HL-60 (cell line): ENCODE results near the gene ADGRL3.

Source experiments
- DNase-seq, 2 experiments: peaks; one replicate each; pipeline ENCODE4 v3.0.0-alpha.2; 2010 to 2020; ENCODE audit warnings: low read depth in 1 of 2, low spot score in 1 of 2
- H3K27ac ChIP-seq: fragments of 250-450 bp; sonication (Bioruptor Pico); replicated peaks from 2 replicates; pipeline ENCODE4 v1.5.1; 2020; ENCODE audit warnings: mild to moderate bottlenecking, moderate library complexity
- H3K27me3 ChIP-seq: fragments of 250-450 bp; sonication (Bioruptor Pico); 2 replicates; pipeline ENCODE4 v1.5.1; 2021; ENCODE audit warnings: mild to moderate bottlenecking, moderate library complexity; ENCODE audit not compliant: insufficient read depth, poor library complexity, severe bottlenecking
- H3K4me3 ChIP-seq: replicated peaks from 2 replicates; pipeline ENCODE4 v1.5.1; 2011; ENCODE audit warnings: mild to moderate bottlenecking, control low read depth, low read length; ENCODE audit not compliant: insufficient read depth
- GABPA ChIP-seq: IDR thresholded peaks from 2 replicates; pipeline ENCODE4 v1.6.1; 2012; ENCODE audit warnings: low read depth
- POLR2AphosphoS5 ChIP-seq: IDR thresholded peaks from 2 replicates; pipeline ENCODE4 v1.6.1; 2012; ENCODE audit warnings: low read depth
- SPI1 ChIP-seq: IDR thresholded peaks from 2 replicates; pipeline ENCODE4 v1.6.1; 2012; ENCODE audit warnings: low read depth, mild to moderate bottlenecking, borderline replicate concordance
- TF ChIP-seq, protein P1 (sequence below): IDR thresholded peaks from 2 replicates; pipeline ENCODE4 v1.6.1; 2012; ENCODE audit warnings: low read depth; ENCODE audit not compliant: insufficient replicate concordance
- TF ChIP-seq, protein P2 (sequence below): IDR thresholded peaks from one replicate; pipeline ENCODE4 v1.5.1; 2011; ENCODE audit warnings: low read length, control low read depth, inconsistent platforms; ENCODE audit not compliant: insufficient read depth

The ADGRL3 gene

DNA sequence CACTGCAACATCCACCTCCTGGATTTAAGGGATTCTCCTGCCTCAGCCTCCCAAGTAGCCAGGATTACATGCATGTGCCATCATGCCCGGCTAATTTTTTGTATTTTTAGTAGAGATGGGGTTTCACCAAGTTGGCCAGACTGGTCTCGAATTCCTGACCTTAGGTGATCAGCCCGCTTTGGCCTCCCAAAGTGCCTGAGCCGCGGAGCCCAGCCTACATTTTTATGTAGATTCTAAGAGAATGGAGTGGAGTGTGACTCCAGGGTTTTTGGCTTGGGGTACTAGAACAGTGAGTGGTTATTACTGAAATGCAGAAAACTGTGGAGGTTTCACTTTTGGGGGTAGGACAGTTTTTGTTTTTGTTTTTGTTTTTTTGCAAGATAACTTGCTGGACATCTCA is 806.0 kb downstream of the ADGRL3 start:
- H3K27ac ChIP-seq = no peak overlapping the region
- H3K4me3 ChIP-seq = no peak overlapping the region
- H3K27me3 ChIP-seq = no peaks in the 10 kb centered on the region
- no peak for DNase-seq
- no peak for TF ChIP-seq SPI1
- TF ChIP-seq, protein P1, sequence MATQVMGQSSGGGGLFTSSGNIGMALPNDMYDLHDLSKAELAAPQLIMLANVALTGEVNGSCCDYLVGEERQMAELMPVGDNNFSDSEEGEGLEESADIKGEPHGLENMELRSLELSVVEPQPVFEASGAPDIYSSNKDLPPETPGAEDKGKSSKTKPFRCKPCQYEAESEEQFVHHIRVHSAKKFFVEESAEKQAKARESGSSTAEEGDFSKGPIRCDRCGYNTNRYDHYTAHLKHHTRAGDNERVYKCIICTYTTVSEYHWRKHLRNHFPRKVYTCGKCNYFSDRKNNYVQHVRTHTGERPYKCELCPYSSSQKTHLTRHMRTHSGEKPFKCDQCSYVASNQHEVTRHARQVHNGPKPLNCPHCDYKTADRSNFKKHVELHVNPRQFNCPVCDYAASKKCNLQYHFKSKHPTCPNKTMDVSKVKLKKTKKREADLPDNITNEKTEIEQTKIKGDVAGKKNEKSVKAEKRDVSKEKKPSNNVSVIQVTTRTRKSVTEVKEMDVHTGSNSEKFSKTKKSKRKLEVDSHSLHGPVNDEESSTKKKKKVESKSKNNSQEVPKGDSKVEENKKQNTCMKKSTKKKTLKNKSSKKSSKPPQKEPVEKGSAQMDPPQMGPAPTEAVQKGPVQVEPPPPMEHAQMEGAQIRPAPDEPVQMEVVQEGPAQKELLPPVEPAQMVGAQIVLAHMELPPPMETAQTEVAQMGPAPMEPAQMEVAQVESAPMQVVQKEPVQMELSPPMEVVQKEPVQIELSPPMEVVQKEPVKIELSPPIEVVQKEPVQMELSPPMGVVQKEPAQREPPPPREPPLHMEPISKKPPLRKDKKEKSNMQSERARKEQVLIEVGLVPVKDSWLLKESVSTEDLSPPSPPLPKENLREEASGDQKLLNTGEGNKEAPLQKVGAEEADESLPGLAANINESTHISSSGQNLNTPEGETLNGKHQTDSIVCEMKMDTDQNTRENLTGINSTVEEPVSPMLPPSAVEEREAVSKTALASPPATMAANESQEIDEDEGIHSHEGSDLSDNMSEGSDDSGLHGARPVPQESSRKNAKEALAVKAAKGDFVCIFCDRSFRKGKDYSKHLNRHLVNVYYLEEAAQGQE = no peak
- TF ChIP-seq GABPA = no peak
- TF ChIP-seq, protein P2, sequence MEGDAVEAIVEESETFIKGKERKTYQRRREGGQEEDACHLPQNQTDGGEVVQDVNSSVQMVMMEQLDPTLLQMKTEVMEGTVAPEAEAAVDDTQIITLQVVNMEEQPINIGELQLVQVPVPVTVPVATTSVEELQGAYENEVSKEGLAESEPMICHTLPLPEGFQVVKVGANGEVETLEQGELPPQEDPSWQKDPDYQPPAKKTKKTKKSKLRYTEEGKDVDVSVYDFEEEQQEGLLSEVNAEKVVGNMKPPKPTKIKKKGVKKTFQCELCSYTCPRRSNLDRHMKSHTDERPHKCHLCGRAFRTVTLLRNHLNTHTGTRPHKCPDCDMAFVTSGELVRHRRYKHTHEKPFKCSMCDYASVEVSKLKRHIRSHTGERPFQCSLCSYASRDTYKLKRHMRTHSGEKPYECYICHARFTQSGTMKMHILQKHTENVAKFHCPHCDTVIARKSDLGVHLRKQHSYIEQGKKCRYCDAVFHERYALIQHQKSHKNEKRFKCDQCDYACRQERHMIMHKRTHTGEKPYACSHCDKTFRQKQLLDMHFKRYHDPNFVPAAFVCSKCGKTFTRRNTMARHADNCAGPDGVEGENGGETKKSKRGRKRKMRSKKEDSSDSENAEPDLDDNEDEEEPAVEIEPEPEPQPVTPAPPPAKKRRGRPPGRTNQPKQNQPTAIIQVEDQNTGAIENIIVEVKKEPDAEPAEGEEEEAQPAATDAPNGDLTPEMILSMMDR = no peak
- TF ChIP-seq POLR2AphosphoS5 = no peak

DNA sequence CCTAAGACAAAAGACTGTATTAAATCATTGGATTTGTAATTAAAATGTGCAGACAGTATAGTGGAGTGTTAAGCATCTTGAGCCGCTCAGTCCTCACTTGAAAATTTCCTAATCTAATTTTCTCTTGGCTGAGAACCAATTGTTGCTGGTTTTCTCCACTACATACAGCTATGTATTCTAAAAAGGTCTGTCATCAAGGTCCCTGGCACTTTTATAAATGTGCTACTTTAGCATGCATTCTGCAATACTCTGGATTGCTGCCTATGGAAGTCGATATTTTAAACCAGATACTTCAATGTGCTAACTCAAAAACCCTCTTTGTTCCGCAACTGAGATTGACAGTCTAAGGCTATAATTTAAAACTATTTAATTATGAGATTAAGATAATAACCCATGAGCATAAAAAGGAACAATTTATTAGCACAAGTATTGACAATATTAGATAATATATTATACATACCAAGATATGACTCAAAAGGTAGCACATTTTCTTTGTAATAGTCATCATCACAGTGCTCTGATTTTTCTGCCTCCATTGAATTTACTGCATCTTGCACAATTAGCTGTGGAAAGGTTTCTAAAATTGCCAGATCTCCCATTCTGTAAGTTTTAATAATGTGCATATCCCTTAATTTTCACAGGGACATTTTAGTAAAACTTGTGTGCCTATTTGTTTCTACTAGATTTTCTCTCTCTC is 815.1 kb downstream of the ADGRL3 start:
- Histone ChIP-seq H3K27ac (no peak overlapping the region), H3K4me3 (no peak overlapping the region), H3K27me3 (no peaks in the 10 kb centered on the region)
- no peak for DNase-seq
- no peak for TF ChIP-seq POLR2AphosphoS5
- TF ChIP-seq, protein P2 = no peak
- TF ChIP-seq SPI1 = no peak

DNA sequence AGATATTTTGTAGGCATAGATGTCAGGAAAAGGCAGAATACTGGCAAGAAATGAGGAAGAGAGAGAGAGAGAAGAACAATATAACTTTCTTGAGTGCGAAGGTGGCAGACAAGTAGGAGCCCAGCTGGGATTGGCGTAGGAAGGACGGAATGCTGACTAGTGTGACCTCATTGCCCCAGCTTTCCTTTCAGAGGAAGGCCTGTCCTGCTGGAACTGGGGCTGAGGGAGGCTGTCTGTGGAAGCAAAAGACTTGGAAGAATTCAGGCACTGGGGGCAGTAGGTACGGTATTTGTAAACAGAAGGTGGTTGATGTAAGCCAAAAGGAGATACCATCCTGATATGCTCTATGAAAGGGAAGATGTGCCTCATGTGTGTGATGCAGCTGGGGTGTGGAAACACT is 818.4 kb downstream of the ADGRL3 start:
- H3K4me3 ChIP-seq = no peak overlapping the region
- TF ChIP-seq, protein P1 = no peak
- TF ChIP-seq SPI1 = no peak
- no peak for TF ChIP-seq GABPA
- TF ChIP-seq, protein P2 = no peak
- no peak for TF ChIP-seq POLR2AphosphoS5
- DNase-seq = no peak
- H3K27me3 ChIP-seq = no peaks in the 10 kb centered on the region
- no peak overlapping the region for H3K27ac ChIP-seq

DNA sequence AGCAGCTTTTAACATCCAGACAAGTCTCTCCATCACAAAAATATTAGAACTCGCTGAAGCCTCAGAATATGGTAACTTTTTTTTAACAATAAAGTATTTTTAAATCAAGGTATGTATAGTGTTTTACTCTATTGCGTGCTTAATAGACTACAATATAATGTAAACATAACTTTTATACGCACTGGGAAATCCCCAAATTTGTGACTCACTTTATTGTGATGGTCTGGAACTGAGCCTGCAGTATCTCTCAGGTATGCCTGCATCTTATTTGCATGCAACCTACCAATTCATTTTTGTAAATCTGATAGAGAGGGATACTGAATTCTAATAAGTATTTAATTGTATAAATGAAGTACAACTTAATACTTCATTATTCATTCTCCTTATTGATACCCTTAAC is 823.5 kb downstream of the ADGRL3 start:
- H3K27ac ChIP-seq = no peak overlapping the region
- H3K27me3 ChIP-seq = no peaks in the 10 kb centered on the region
- no peak for DNase-seq
- TF ChIP-seq, protein P2 = no peak
- no peak for TF ChIP-seq POLR2AphosphoS5
- TF ChIP-seq, protein P1 = no peak
- no peak for TF ChIP-seq SPI1
- no peak for TF ChIP-seq GABPA
- H3K4me3 ChIP-seq = no peak overlapping the region
